Astrocyte (in vitro differentiated cells and primary cell): Measurements from ENCODE around the gene SLC18A3. TPM values are rescaled to one million over a fixed set of nuclear protein-coding genes. Genes with fewer than 3 reads are reported as not detected.

Experiments used
- DNase-seq: peaks from one replicate; pipeline ENCODE4 v3.0.0-alpha.2; 2010; ENCODE audit warnings: low read depth
- FAIRE-seq: peaks from 2 replicates; lab custom pipeline; 2011; peaks lifted over from hg19 to GRCh38; lab: Jason Lieb, UNC
- H2AFZ ChIP-seq: 2 replicates; pipeline ENCODE4 v1.6.0; 2012; ENCODE audit warnings: low read depth, low read length, inconsistent platforms
- H3K27ac ChIP-seq: 2 replicates; pipeline ENCODE4 v1.5.1; 2011; ENCODE audit warnings: low read depth, low read length, inconsistent platforms
- H3K27me3 ChIP-seq: 2 replicates; pipeline ENCODE4 v1.6.0; 2011; ENCODE audit warnings: low read length, inconsistent platforms; ENCODE audit not compliant: insufficient read depth
- H3K36me3 ChIP-seq: 2 replicates; pipeline ENCODE4 v1.5.1; 2011; ENCODE audit warnings: low read length, inconsistent platforms; ENCODE audit not compliant: insufficient read depth
- H3K4me1 ChIP-seq: 2 replicates; pipeline ENCODE4 v1.5.1; 2011; ENCODE audit warnings: low read length, inconsistent platforms; ENCODE audit not compliant: insufficient read depth
- H3K4me2 ChIP-seq: 2 replicates; pipeline ENCODE4 v1.6.0; 2012; ENCODE audit warnings: low read length, inconsistent platforms
- H3K4me3 ChIP-seq: 2 replicates; pipeline ENCODE4 v1.5.1; 2011; ENCODE audit warnings: low read depth, mild to moderate bottlenecking, low read length, inconsistent platforms; ENCODE audit not compliant: insufficient read depth
- H3K79me2 ChIP-seq: 2 replicates; pipeline ENCODE4 v1.6.0; 2012; ENCODE audit warnings: mild to moderate bottlenecking, low read length, inconsistent platforms; ENCODE audit not compliant: insufficient read depth
- H3K9ac ChIP-seq: 2 replicates; pipeline ENCODE4 v1.6.0; 2012; ENCODE audit warnings: mild to moderate bottlenecking, low read length, inconsistent platforms
- H3K9me3 ChIP-seq: 2 replicates; pipeline ENCODE4 v1.5.1; 2012; ENCODE audit warnings: low read depth, mild to moderate bottlenecking, low read length, inconsistent platforms; ENCODE audit not compliant: insufficient read depth
- H4K20me1 ChIP-seq: 2 replicates; pipeline ENCODE4 v1.6.0; 2012; ENCODE audit warnings: low read length, inconsistent platforms; ENCODE audit not compliant: insufficient read depth
- H3K27ac Mint-ChIP-seq: one replicate; pipeline ENCODE4 v1.8.0; 2021; ENCODE audit warnings: mild to moderate bottlenecking, mixed read lengths; ENCODE audit not compliant: unreplicated experiment
- H3K27me3 Mint-ChIP-seq: one replicate; pipeline ENCODE4 v1.8.0; 2021; ENCODE audit warnings: low read depth, mixed read lengths; ENCODE audit not compliant: unreplicated experiment
- H3K36me3 Mint-ChIP-seq: one replicate; pipeline ENCODE4 v1.8.0; 2021; ENCODE audit warnings: low read depth, mixed read lengths; ENCODE audit not compliant: unreplicated experiment
- H3K4me1 Mint-ChIP-seq: one replicate; pipeline ENCODE4 v1.8.0; 2021; ENCODE audit warnings: low read depth, mixed read lengths; ENCODE audit not compliant: unreplicated experiment
- H3K4me3 Mint-ChIP-seq: one replicate; pipeline ENCODE4 v1.8.0; 2021; ENCODE audit warnings: mild to moderate bottlenecking, moderate library complexity, mixed read lengths; ENCODE audit not compliant: unreplicated experiment
- H3K9me3 Mint-ChIP-seq: one replicate; pipeline ENCODE4 v1.8.0; 2021; ENCODE audit warnings: mild to moderate bottlenecking, mixed read lengths; ENCODE audit not compliant: unreplicated experiment
- CTCF ChIP-seq: IDR thresholded peaks from 2 replicates; pipeline ENCODE4 v1.5.1; 2011; ENCODE audit warnings: low read depth, mild to moderate bottlenecking, inconsistent platforms, low read length, moderate library complexity; ENCODE audit not compliant: insufficient read depth
- EZH2 ChIP-seq: IDR thresholded peaks from 2 replicates; pipeline ENCODE4 v1.6.1; 2012; ENCODE audit warnings: mild to moderate bottlenecking, low read length, inconsistent platforms; ENCODE audit not compliant: insufficient read depth
- total RNA-seq: library from RNA; stranded (reverse); gene quantifications from 2 replicates; pipeline ENCODE4 v1.2.1, GENCODE V29; 2021

SLC18A3 gene
- total RNA-seq, 1 donor from 2014 or later: 4.6 TPM

GRCh38 chr10:49649936-49650723 is 40.0 kb downstream of the SLC18A3 start:
- TF ChIP-seq EZH2 (no peak), CTCF (no peak)
- Histone ChIP-seq H3K4me3 (no peak overlapping the region), H3K36me3 (no peaks in the 10 kb centered on the region), H3K27ac (no peak overlapping the region), H3K79me2 (no peaks in the 10 kb centered on the region), H3K27me3 (peaks cover 3% of the 10 kb centered on the region), H3K9ac (no peak overlapping the region), H4K20me1 (no peaks in the 10 kb centered on the region), H3K9me3 (no peaks in the 10 kb centered on the region), H3K4me2 (no peak overlapping the region), H3K4me1 (no peaks in the 10 kb centered on the region), H2AFZ (no peak overlapping the region)
- DNase-seq (no peak), FAIRE-seq (no peak)
- H3K9me3 Mint-ChIP-seq: no peaks in the 10 kb centered on the region
- H3K36me3 Mint-ChIP-seq: peaks cover 2% of the 10 kb centered on the region
- no peak overlapping the region for H3K4me3 Mint-ChIP-seq
- H3K27ac Mint-ChIP-seq: no peak overlapping the region
- H3K27me3 Mint-ChIP-seq: peaks cover 61% of the 10 kb centered on the region
- no peaks in the 10 kb centered on the region for H3K4me1 Mint-ChIP-seq

GRCh38 chr10:49650724-49651034 is 40.6 kb downstream of the SLC18A3 start:
- Histone ChIP-seq H3K27ac (no peak overlapping the region), H3K79me2 (no peaks in the 10 kb centered on the region), H2AFZ (no peak overlapping the region), H3K4me3 (no peak overlapping the region), H3K4me1 (no peaks in the 10 kb centered on the region), H3K4me2 (no peak overlapping the region), H3K9ac (no peak overlapping the region), H3K36me3 (no peaks in the 10 kb centered on the region), H3K27me3 (peaks cover 3% of the 10 kb centered on the region), H3K9me3 (no peaks in the 10 kb centered on the region), H4K20me1 (no peaks in the 10 kb centered on the region)
- H3K27ac Mint-ChIP-seq: no peak overlapping the region
- no peaks in the 10 kb centered on the region for H3K4me1 Mint-ChIP-seq
- no peak for TF ChIP-seq EZH2
- TF ChIP-seq CTCF: no peak
- FAIRE-seq: no peak
- H3K9me3 Mint-ChIP-seq: no peaks in the 10 kb centered on the region
- DNase-seq: no peak
- H3K4me3 Mint-ChIP-seq: no peak overlapping the region
- peaks cover 2% of the 10 kb centered on the region for H3K36me3 Mint-ChIP-seq
- peaks cover 56% of the 10 kb centered on the region for H3K27me3 Mint-ChIP-seq

- Histone ChIP-seq H3K79me2 (no peaks in the 10 kb centered on the region), H3K36me3 (no peaks in the 10 kb centered on the region), H3K4me2 (no peak overlapping the region), H3K9me3 (no peaks in the 10 kb centered on the region), H3K4me1 (no peaks in the 10 kb centered on the region), H4K20me1 (no peaks in the 10 kb centered on the region), H3K9ac (no peak overlapping the region), H3K4me3 (no peak overlapping the region), H3K27me3 (peaks cover 3% of the 10 kb centered on the region), H2AFZ (no peak overlapping the region), H3K27ac (no peak overlapping the region)
- DNase-seq (no peak), FAIRE-seq (no peak)
- no peak overlapping the region for H3K27ac Mint-ChIP-seq
- no peaks in the 10 kb centered on the region for H3K4me1 Mint-ChIP-seq
- no peaks in the 10 kb centered on the region for H3K9me3 Mint-ChIP-seq
- peaks cover 58% of the 10 kb centered on the region for H3K27me3 Mint-ChIP-seq
- no peak overlapping the region for H3K4me3 Mint-ChIP-seq
- TF ChIP-seq CTCF (no peak), EZH2 (no peak)
- peaks cover 2% of the 10 kb centered on the region for H3K36me3 Mint-ChIP-seq
These were observed 41.1 kb downstream of the SLC18A3 start for GRCh38 chr10:49651039-49651835.
